ENCODE measurements around the gene BCAS3.

Gene BCAS3

GRCh38 chr17:61411011-61411260, 733.3 kb downstream of the BCAS3 start:
- Histone ChIP-seq H3K9me3 (ENCODE audit: control extremely low read depth in 1 of 5, control insufficient read depth in 4 of 5, insufficient read depth in 2 of 5, low read depth in 1 of 5, low read length in 4 of 5) (peaks cover 0 to 4% (median 0%) of the 10 kb centered on the region in 5 experiments), H3K4me1 (ENCODE audit: control extremely low read depth in 1 of 4, control insufficient read depth in 4 of 4, insufficient read depth in 4 of 4, low read length in 3 of 4) (peaks cover 4 to 46% (median 38%) of the 10 kb centered on the region in 4 experiments), H3K4me3 (ENCODE audit: control insufficient read depth in 1 of 7, extremely low read depth in 1 of 7, insufficient read depth in 4 of 7, low read depth in 2 of 7, low read length in 6 of 7) (peak overlapping the region in 6 of 7 experiments; percentile 15 to 76 (median 67)), H3K36me3 (ENCODE audit: control insufficient read depth in 4 of 4, insufficient read depth in 4 of 4, low read length in 3 of 4) (no peaks in the 10 kb centered on the region), H3K27ac (ENCODE audit: insufficient read depth in 1 of 2, low read depth in 1 of 2, low read length in 2 of 2, poor library complexity in 1 of 2, severe bottlenecking in 2 of 2) (no peak overlapping the region), H3K27me3 (replicated peaks in 2 of 5; ENCODE audit: control insufficient read depth in 4 of 5, insufficient read depth in 5 of 5, low read length in 4 of 5) (peaks cover 0 to 95% (median 52%) of the 10 kb centered on the region in 5 experiments)
- 2% methylated on average over 16 of the region's 29 CpGs for WGBS (ENCODE audit: insufficient coverage)
- peak in 1 of 3 donors; percentile 86 for DNase-seq
- CTCF ChIA-PET = interaction anchor here (2.5 to 3.4 kb wide), 3 partner anchors 8 to 172 kb away, joined by 8 to 13 read pairs (median 11); no protein-coding TSS in a partner anchor
- POLR2A ChIA-PET = no interaction called here

- CTCF ChIA-PET = interaction anchor here (0.7 to 3.4 kb wide), 11 partner anchors 8 to 428 kb away, joined by 3 to 13 read pairs (median 5); no protein-coding TSS in a partner anchor
- Histone ChIP-seq H3K4me3 (ENCODE audit: control insufficient read depth in 1 of 7, extremely low read depth in 1 of 7, insufficient read depth in 4 of 7, low read depth in 2 of 7, low read length in 6 of 7) (peak overlapping the region in 6 of 7 experiments; percentile 53 to 76 (median 67)), H3K9me3 (ENCODE audit: control extremely low read depth in 1 of 5, control insufficient read depth in 4 of 5, insufficient read depth in 2 of 5, low read depth in 1 of 5, low read length in 4 of 5) (peaks cover 0 to 4% (median 0%) of the 10 kb centered on the region in 5 experiments), H3K4me1 (ENCODE audit: control extremely low read depth in 1 of 4, control insufficient read depth in 4 of 4, insufficient read depth in 4 of 4, low read length in 3 of 4) (peaks cover 4 to 46% (median 38%) of the 10 kb centered on the region in 4 experiments), H3K27ac (ENCODE audit: insufficient read depth in 1 of 2, low read depth in 1 of 2, low read length in 2 of 2, poor library complexity in 1 of 2, severe bottlenecking in 2 of 2) (no peak overlapping the region), H3K27me3 (replicated peaks in 2 of 5; ENCODE audit: control insufficient read depth in 4 of 5, insufficient read depth in 5 of 5, low read length in 4 of 5) (peaks cover 0 to 95% (median 48%) of the 10 kb centered on the region in 5 experiments), H3K36me3 (ENCODE audit: control insufficient read depth in 4 of 4, insufficient read depth in 4 of 4, low read length in 3 of 4) (no peaks in the 10 kb centered on the region)
- POLR2A ChIA-PET = no interaction called here
- peak in 1 of 3 donors; percentile 56 for DNase-seq
- under 1% methylated on average over 51 of the region's 75 CpGs for WGBS (ENCODE audit: insufficient coverage)
Observed at GRCh38 chr17:61411261-61412142, 733.9 kb downstream of the BCAS3 start.

DNA sequence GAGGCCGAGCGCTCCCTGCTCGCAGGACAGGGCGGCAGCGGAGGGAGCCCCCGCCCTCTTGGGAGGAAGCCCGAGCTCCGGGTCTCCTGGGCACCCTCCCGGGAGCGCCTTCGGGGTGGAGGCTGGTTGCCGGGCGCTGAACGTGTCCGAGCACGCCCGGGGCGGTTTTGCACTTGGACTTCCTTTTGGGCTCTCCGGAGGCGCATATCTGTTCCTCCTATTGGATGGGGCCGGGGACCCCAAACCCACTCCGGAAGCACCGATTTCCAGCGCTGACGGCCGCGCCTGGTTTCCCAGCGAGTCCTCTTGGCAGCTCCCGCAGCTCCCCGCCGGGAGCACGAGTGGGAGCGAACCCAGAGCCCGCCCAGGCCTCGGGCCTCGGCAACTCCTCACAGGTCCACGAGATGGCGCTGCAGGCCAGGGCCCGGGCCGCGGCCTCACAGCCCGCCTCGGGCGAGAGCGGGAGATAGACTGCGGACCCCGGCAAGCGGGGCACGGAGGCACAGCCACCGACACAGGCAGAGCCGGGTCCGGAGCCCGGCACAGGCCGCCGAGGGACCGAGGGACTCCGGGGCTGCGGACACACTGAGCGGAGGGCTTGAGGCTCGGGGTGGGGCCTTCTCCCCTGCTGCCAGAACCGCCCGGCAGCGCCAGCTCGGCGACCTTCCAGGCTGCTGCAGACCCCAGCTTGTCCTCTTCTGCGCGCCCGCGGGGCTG, 734.6 kb downstream of the BCAS3 start:
- Histone ChIP-seq H3K9me3 (ENCODE audit: control extremely low read depth in 1 of 5, control insufficient read depth in 4 of 5, insufficient read depth in 2 of 5, low read depth in 1 of 5, low read length in 4 of 5) (peaks cover 0 to 4% (median 0%) of the 10 kb centered on the region in 5 experiments), H3K27me3 (replicated peaks in 2 of 5; ENCODE audit: control insufficient read depth in 4 of 5, insufficient read depth in 5 of 5, low read length in 4 of 5) (peaks cover 0 to 89% (median 41%) of the 10 kb centered on the region in 5 experiments), H3K4me3 (ENCODE audit: control insufficient read depth in 1 of 7, extremely low read depth in 1 of 7, insufficient read depth in 4 of 7, low read depth in 2 of 7, low read length in 6 of 7) (peak overlapping the region; percentile 31 to 76 (median 66)), H3K27ac (ENCODE audit: insufficient read depth in 1 of 2, low read depth in 1 of 2, low read length in 2 of 2, poor library complexity in 1 of 2, severe bottlenecking in 2 of 2) (no peak overlapping the region), H3K36me3 (ENCODE audit: control insufficient read depth in 4 of 4, insufficient read depth in 4 of 4, low read length in 3 of 4) (no peaks in the 10 kb centered on the region), H3K4me1 (ENCODE audit: control extremely low read depth in 1 of 4, control insufficient read depth in 4 of 4, insufficient read depth in 4 of 4, low read length in 3 of 4) (peaks cover 4 to 54% (median 40%) of the 10 kb centered on the region in 4 experiments)
- POLR2A ChIA-PET = no interaction called here
- WGBS (ENCODE audit: insufficient coverage) = under 1% methylated on average over 68 of the region's 69 CpGs
- peak; percentile 68 to 75 (median 75) for DNase-seq
- CTCF ChIA-PET = interaction anchor here (0.7 to 3.4 kb wide), 19 partner anchors 9 to 692 kb away, joined by 3 to 13 read pairs (median 3); partner anchors contain the start of gene BRIP1

- POLR2A ChIA-PET = no interaction called here
- H3K36me3 ChIP-seq (ENCODE audit: control insufficient read depth in 4 of 4, insufficient read depth in 4 of 4, low read length in 3 of 4) = no peaks in the 10 kb centered on the region
- H3K27ac ChIP-seq (ENCODE audit: insufficient read depth in 1 of 2, low read depth in 1 of 2, low read length in 2 of 2, poor library complexity in 1 of 2, severe bottlenecking in 2 of 2) = no peak overlapping the region
- CTCF ChIA-PET = interaction anchor here (0.7 to 3.4 kb wide), 16 partner anchors 8 to 692 kb away, joined by 3 to 13 read pairs (median 4); partner anchors contain the start of gene BRIP1
- peaks cover 4 to 49% (median 38%) of the 10 kb centered on the region in 4 experiments for H3K4me1 ChIP-seq (ENCODE audit: control extremely low read depth in 1 of 4, control insufficient read depth in 4 of 4, insufficient read depth in 4 of 4, low read length in 3 of 4)
- 18% methylated on average over 27 of the region's 38 CpGs for WGBS (ENCODE audit: insufficient coverage)
- no peak for DNase-seq
- H3K4me3 ChIP-seq (ENCODE audit: control insufficient read depth in 1 of 7, extremely low read depth in 1 of 7, insufficient read depth in 4 of 7, low read depth in 2 of 7, low read length in 6 of 7) = peak overlapping the region; percentile 31 to 76 (median 66)
- peaks cover 0 to 4% (median 0%) of the 10 kb centered on the region in 5 experiments for H3K9me3 ChIP-seq (ENCODE audit: control extremely low read depth in 1 of 5, control insufficient read depth in 4 of 5, insufficient read depth in 2 of 5, low read depth in 1 of 5, low read length in 4 of 5)
- peaks cover 0 to 82% (median 41%) of the 10 kb centered on the region in 5 experiments for H3K27me3 ChIP-seq (replicated peaks in 2 of 5; ENCODE audit: control insufficient read depth in 4 of 5, insufficient read depth in 5 of 5, low read length in 4 of 5)
Observed at GRCh38 chr17:61412860-61413660, 735.4 kb downstream of the BCAS3 start.

DNA sequence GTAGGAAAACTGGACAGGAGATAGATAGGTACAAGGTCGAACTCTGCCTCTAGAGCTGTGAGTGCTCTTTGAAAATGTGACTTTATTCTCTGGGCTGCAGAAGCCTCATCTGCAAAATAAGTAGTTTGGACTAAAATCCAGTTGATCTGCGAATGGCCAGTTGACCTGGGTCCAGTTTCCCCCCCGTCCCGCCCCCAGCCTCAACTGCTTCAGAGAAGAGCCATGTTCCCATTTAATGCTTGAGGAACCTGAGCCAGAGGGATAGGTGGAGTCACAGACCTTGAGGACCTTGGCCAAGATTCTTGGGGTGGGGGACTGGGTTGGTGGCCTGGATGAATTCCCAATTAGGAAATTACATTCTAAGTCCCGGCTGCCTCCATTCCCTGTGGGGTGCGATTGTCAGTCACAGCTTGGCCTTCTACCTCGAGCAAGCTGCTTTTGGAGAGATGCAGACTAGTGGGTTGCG, 736.0 kb downstream of the BCAS3 start:
- Histone ChIP-seq H3K4me3 (ENCODE audit: control insufficient read depth in 1 of 7, extremely low read depth in 1 of 7, insufficient read depth in 4 of 7, low read depth in 2 of 7, low read length in 6 of 7) (no peak overlapping the region), H3K27me3 (replicated peaks in 2 of 5; ENCODE audit: control insufficient read depth in 4 of 5, insufficient read depth in 5 of 5, low read length in 4 of 5) (peaks cover 0 to 75% (median 38%) of the 10 kb centered on the region in 5 experiments), H3K36me3 (ENCODE audit: control insufficient read depth in 4 of 4, insufficient read depth in 4 of 4, low read length in 3 of 4) (no peaks in the 10 kb centered on the region), H3K9me3 (ENCODE audit: control extremely low read depth in 1 of 5, control insufficient read depth in 4 of 5, insufficient read depth in 2 of 5, low read depth in 1 of 5, low read length in 4 of 5) (peaks cover 0 to 4% (median 0%) of the 10 kb centered on the region in 5 experiments), H3K4me1 (ENCODE audit: control extremely low read depth in 1 of 4, control insufficient read depth in 4 of 4, insufficient read depth in 4 of 4, low read length in 3 of 4) (peaks cover 4 to 44% (median 36%) of the 10 kb centered on the region in 4 experiments), H3K27ac (ENCODE audit: insufficient read depth in 1 of 2, low read depth in 1 of 2, low read length in 2 of 2, poor library complexity in 1 of 2, severe bottlenecking in 2 of 2) (no peak overlapping the region)
- ChIA-PET CTCF (interaction anchor here (1.0 to 3.4 kb wide), 8 partner anchors 11 to 442 kb away, joined by 3 to 13 read pairs (median 7); no protein-coding TSS in a partner anchor), POLR2A (no interaction called here)
- DNase-seq = no peak
- 97% methylated on average over 8 of the region's 8 CpGs for WGBS (ENCODE audit: insufficient coverage)

DNA sequence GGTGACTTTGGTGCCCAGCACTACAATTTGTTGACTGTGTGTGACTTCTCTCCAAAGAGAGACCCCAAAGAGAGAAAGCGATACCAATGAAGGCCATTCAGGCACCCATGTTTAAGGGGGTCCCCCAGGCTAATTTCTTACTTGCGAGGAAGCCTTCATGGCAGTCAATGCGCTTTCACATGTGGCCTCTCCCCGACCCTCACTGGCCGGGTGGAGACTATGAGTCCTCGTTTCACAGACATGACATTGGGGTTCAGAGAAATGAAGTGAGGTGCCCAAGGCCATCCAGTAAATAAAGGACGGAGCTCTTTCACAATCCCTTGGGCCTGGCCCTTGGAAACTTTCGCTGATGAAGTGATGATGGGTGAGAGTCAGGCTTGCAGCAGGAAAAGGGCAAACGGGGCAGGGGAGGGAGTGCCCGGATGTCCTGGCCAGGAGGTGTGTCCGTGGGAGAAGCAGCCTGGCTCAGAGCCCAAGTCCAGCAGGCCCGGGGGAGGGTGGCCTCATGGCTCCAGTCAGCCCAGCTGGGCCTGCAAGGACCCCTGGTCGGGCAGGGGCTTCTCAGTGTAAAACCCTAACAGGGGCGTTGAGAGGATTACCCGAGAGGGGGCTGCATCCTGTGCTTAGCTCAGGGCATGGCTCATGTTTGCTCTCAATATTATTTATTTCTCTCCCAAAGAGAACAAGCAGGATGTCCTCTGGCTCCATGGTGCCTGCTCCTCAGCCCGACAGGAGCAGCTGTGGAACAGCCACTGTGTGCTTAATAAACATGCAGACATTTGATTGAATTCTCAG, 736.7 kb downstream of the BCAS3 start:
- Histone ChIP-seq H3K4me3 (ENCODE audit: control insufficient read depth in 1 of 7, extremely low read depth in 1 of 7, insufficient read depth in 4 of 7, low read depth in 2 of 7, low read length in 6 of 7) (no peak overlapping the region), H3K4me1 (ENCODE audit: control extremely low read depth in 1 of 4, control insufficient read depth in 4 of 4, insufficient read depth in 4 of 4, low read length in 3 of 4) (peaks cover 4 to 40% (median 33%) of the 10 kb centered on the region in 4 experiments), H3K9me3 (ENCODE audit: control extremely low read depth in 1 of 5, control insufficient read depth in 4 of 5, insufficient read depth in 2 of 5, low read depth in 1 of 5, low read length in 4 of 5) (peaks cover 0 to 4% (median 0%) of the 10 kb centered on the region in 5 experiments), H3K27me3 (replicated peaks in 2 of 5; ENCODE audit: control insufficient read depth in 4 of 5, insufficient read depth in 5 of 5, low read length in 4 of 5) (peaks cover 0 to 72% (median 34%) of the 10 kb centered on the region in 5 experiments), H3K36me3 (ENCODE audit: control insufficient read depth in 4 of 4, insufficient read depth in 4 of 4, low read length in 3 of 4) (no peaks in the 10 kb centered on the region), H3K27ac (ENCODE audit: insufficient read depth in 1 of 2, low read depth in 1 of 2, low read length in 2 of 2, poor library complexity in 1 of 2, severe bottlenecking in 2 of 2) (no peak overlapping the region)
- WGBS (ENCODE audit: insufficient coverage) = 94% methylated on average over 15 of the region's 16 CpGs
- DNase-seq = no peak
- ChIA-PET CTCF (interaction anchor here (1.5 to 3.4 kb wide), 6 partner anchors 11 to 419 kb away, joined by 3 to 11 read pairs (median 7); no protein-coding TSS in a partner anchor), POLR2A (no interaction called here)

All from common myeloid progenitor, CD34-positive (primary cell).